GM21515 (cell line): ENCODE results near the gene RNU5B-1.
"Not testable (repeated sequence)": the region's sequence is repeated elsewhere in the genome, so short reads cannot be mapped to it uniquely, and the experiment has no call there.

ENCODE experiments used
- ATAC-seq: cut with Tn5 transposase; IDR thresholded peaks from one replicate; pipeline ENCODE4 v1.9.1; 2021; ENCODE audit not compliant: unreplicated experiment

Gene RNU5B-1

GRCh38 chr15:65339920-65340319 is 35.4 kb downstream of the RNU5B-1 start:
- ATAC-seq, result no peak

- no peak for ATAC-seq
Measured at GRCh38 chr15:65342493-65342892, 38.0 kb downstream of the RNU5B-1 start.

- no peak for ATAC-seq
Measured at GRCh38 chr15:65343374-65343981, 39.0 kb downstream of the RNU5B-1 start.

GRCh38 chr15:65344214-65344913 is 39.9 kb downstream of the RNU5B-1 start:
- no peak for ATAC-seq

- no peak for ATAC-seq
Measured at GRCh38 chr15:65344914-65345275, 40.4 kb downstream of the RNU5B-1 start.

GRCh38 chr15:65346856-65347598 is 42.5 kb downstream of the RNU5B-1 start:
- ATAC-seq, result no peak

GRCh38 chr15:65347756-65348155 is 43.3 kb downstream of the RNU5B-1 start:
- ATAC-seq, result not testable (repeated sequence)

- ATAC-seq, result no peak
Measured at GRCh38 chr15:65349338-65349737, 44.9 kb downstream of the RNU5B-1 start.

GRCh38 chr15:65351972-65352371 is 47.5 kb downstream of the RNU5B-1 start:
- not testable (repeated sequence) for ATAC-seq
